ENCODE results near the gene CNTLN. TPM values are rescaled to one million over a fixed set of nuclear protein-coding genes. Genes with fewer than 3 reads are reported as not detected.

The CNTLN gene
- total and polyA plus RNA-seq, 2 of the 8 experiments (the other 6 are each of a cell fraction or from before 2014, with no cell fraction given): 4.8 to 10.8 TPM

DNA sequence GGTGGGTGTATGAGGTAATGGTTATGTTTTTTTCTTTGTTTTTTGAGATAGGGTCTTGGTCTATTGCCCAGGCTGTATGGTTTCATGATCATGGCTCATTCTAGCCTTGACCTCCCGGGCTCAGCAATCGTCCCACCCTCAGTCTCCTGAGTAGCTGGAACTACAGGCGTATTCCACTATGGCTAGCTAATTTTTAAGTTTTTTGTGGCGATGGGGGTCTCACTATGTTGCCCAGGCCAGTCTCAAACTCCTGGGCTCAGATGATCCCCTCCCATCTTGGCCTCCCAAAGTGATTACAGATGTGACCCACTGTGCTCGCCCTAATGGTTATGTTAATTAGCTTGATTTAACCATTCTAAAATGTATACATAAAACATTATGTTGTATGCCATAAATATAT, 5.6 kb downstream of the CNTLN start:
- H2BK5ac ChIP-seq (ENCODE audit: low read depth, low read length): no peak overlapping the region
- no peak overlapping the region for H3K27ac ChIP-seq (ENCODE audit: low read depth, low read length)
- peaks cover 0 to 6% (median 0%) of the 10 kb centered on the region in 4 experiments; a peak in 1 of 8 replicates for H3K36me3 ChIP-seq (ENCODE audit: control insufficient read depth in 2 of 4, insufficient read depth in 4 of 4, low read length in 3 of 4)
- no peaks in the 10 kb centered on the region for H4K20me1 ChIP-seq (replicated peaks in 1 of 2; ENCODE audit: control insufficient read depth in 1 of 2, insufficient read depth in 2 of 2, low read length in 2 of 2)
- peaks cover 0 to 43% of the 10 kb centered on the region in 2 experiments; a peak in 2 of 4 replicates for H3K79me2 ChIP-seq (ENCODE audit: control insufficient read depth in 1 of 2, insufficient read depth in 2 of 2, low read length in 2 of 2)
- ChIA-PET CTCF (ENCODE audit: partially characterized antibody) (no interaction called here), POLR2A (ENCODE audit: partially characterized antibody) (no interaction called here)
- no peak overlapping the region for H3K4ac ChIP-seq (replicated peaks; ENCODE audit: insufficient read length, low read depth, low read length)
- H3K4me1 ChIP-seq (replicated peaks in 1 of 4; ENCODE audit: control insufficient read depth in 3 of 4, insufficient read depth in 4 of 4, low read length in 3 of 4): peaks cover 0 to 1% (median 0%) of the 10 kb centered on the region in 4 experiments; a peak in 1 of 7 replicates
- H3K14ac ChIP-seq (ENCODE audit: insufficient read length): no peak overlapping the region
- H3K9ac ChIP-seq (replicated peaks in 1 of 4; ENCODE audit: extremely low read depth in 1 of 4, low read depth in 3 of 4, low read length in 3 of 4): no peak overlapping the region
- no peak overlapping the region for H4K8ac ChIP-seq (ENCODE audit: extremely low read depth, insufficient read depth, low read length)
- no peaks in the 10 kb centered on the region for H3K27me3 ChIP-seq (replicated peaks in 1 of 4; ENCODE audit: control insufficient read depth in 3 of 4, extremely low read depth in 1 of 4, insufficient read depth in 3 of 4, low read length in 3 of 4)
- H2BK20ac ChIP-seq (ENCODE audit: low read length): no peak overlapping the region
- no peak overlapping the region for H2AFZ ChIP-seq (ENCODE audit: low read length)
- DNase-seq (ENCODE audit: low read depth in 1 of 2, low spot score in 2 of 2) (no peak), FAIRE-seq (no peak)
- WGBS, 2 experiments (ENCODE audit: extremely low coverage in 1 of 2, insufficient coverage in 1 of 2, insufficient read length in 1 of 2, insufficient replicate concordance in 2 of 2, low coverage in 1 of 2, low lambda C conversion rate in 2 of 2, missing lambda C conversion rate in 1 of 2): 94% methylated on average over 5 of the region's 5 CpGs; no CpG with 5 or more reads in 1 of the 2 experiments
- H3K23me2 ChIP-seq (ENCODE audit: low read depth, low read length): no peaks in the 10 kb centered on the region
- no peak overlapping the region for H4K91ac ChIP-seq (replicated peaks; ENCODE audit: insufficient read length, low read length)
- no peaks in the 10 kb centered on the region; a peak in 1 of 4 replicates for H3K9me3 ChIP-seq (ENCODE audit: insufficient read depth in 2 of 2, low read depth in 1 of 2, low read length in 1 of 2)
- H3K79me1 ChIP-seq (ENCODE audit: low read depth, low read length): 0 out of 2 replicates have a peak, but pooled peaks cover 2% of the 10 kb centered on the region
- H2BK15ac ChIP-seq (ENCODE audit: low read length): no peak overlapping the region
- no peak overlapping the region for H4K5ac ChIP-seq (ENCODE audit: insufficient read length, low read depth, low read length)
- no peak overlapping the region for H3K56ac ChIP-seq (replicated peaks; ENCODE audit: insufficient read length, low read depth, low read length)
- TF ChIP-seq NRF1 (IDR thresholded peaks at IDR 0.05; ENCODE audit: low read depth, low read length): no peak
- TF ChIP-seq KDM1A (IDR thresholded peaks at IDR 0.05; ENCODE audit: borderline replicate concordance, low read length): 0 out of 2 replicates have a peak, but pooled peaks have one; percentile 32
- TF ChIP-seq TAF7 (optimal IDR thresholded peaks at IDR 0.05; ENCODE audit: borderline replicate concordance, low read depth, low read length): no peak
- TF ChIP-seq TCF12 (IDR thresholded peaks at IDR 0.05; ENCODE audit: low read depth, low read length): no peak
- TF ChIP-seq BACH1 (IDR thresholded peaks at IDR 0.05; ENCODE audit: low read length): no peak
- no peak for TF ChIP-seq POU5F1 (IDR thresholded peaks at IDR 0.05; ENCODE audit: low read depth, low read length)
- H3K4me3 ChIP-seq (ENCODE audit: extremely low read depth in 1 of 4, insufficient read depth in 2 of 4, low read depth in 3 of 4, low read length in 4 of 4): no peak overlapping the region
- H3K4me2 ChIP-seq (ENCODE audit: insufficient read depth in 1 of 2, low read depth in 2 of 2, low read length in 2 of 2): no peak overlapping the region
- no peak overlapping the region for H2AK5ac ChIP-seq (ENCODE audit: low read depth, low read length)
- no peak overlapping the region for H3K23ac ChIP-seq (ENCODE audit: insufficient read length)
- no peak overlapping the region for H2BK12ac ChIP-seq (ENCODE audit: low read depth, low read length)
- no peak overlapping the region for H2BK120ac ChIP-seq (replicated peaks; ENCODE audit: low read depth, low read length)
- H3K18ac ChIP-seq (ENCODE audit: extremely low read depth, low read length): no peak overlapping the region
